CD14-positive monocyte (primary cell): ENCODE results near the gene ANXA11. TPM values are rescaled to one million over a fixed set of nuclear protein-coding genes. Genes with fewer than 3 reads are reported as not detected.
A peak's percentile ranks its signal among the peaks of the same experiment; 100 is the strongest.

Experiments
- DNase-seq, 3 donors: peaks; one replicate each; pipeline ENCODE4 v3.0.0-alpha.2; 2011 to 2022
- H2AFZ ChIP-seq: 2 replicates; pipeline ENCODE4 v1.6.0; 2012; ENCODE audit warnings: mild to moderate bottlenecking, low read depth, low read length, inconsistent platforms; ENCODE audit not compliant: insufficient read depth, poor library complexity, severe bottlenecking
- H3K27ac ChIP-seq, 2 donors: 1 replicate in 1 of 2; 2 replicates in 1 of 2; pipeline ENCODE4 v1.5.1; 2012 to 2013; ENCODE audit warnings: low read length in 2 of 2, control low read depth in 1 of 2, inconsistent platforms in 1 of 2, low read depth in 1 of 2, mild to moderate bottlenecking in 1 of 2
- H3K27me3 ChIP-seq, 2 donors: one replicate each; pipeline versions ENCODE4 v1.6.0 to v1.6.1; 2011 to 2013; ENCODE audit warnings: low read length in 2 of 2; ENCODE audit not compliant: control insufficient read depth in 2 of 2, insufficient read depth in 2 of 2
- H3K36me3 ChIP-seq, 2 donors: replicated peaks in 1 of 2; 1 replicate in 1 of 2; 2 replicates in 1 of 2; pipeline versions ENCODE4 v1.5.1 to v1.6.1; 2012 to 2013; ENCODE audit warnings: low read length in 2 of 2, control low read depth in 1 of 2, inconsistent platforms in 1 of 2, mild to moderate bottlenecking in 1 of 2; ENCODE audit not compliant: insufficient read depth in 2 of 2, control insufficient read depth in 1 of 2
- H3K4me1 ChIP-seq, 2 donors: 1 replicate in 1 of 2; 2 replicates in 1 of 2; pipeline versions ENCODE4 v1.5.1 to v1.6.1; 2012 to 2013; ENCODE audit warnings: low read length in 2 of 2, control low read depth in 1 of 2, inconsistent platforms in 1 of 2, mild to moderate bottlenecking in 1 of 2, moderate library complexity in 1 of 2; ENCODE audit not compliant: insufficient read depth in 2 of 2, control insufficient read depth in 1 of 2
- H3K4me2 ChIP-seq: replicated peaks from 2 replicates; pipeline ENCODE3; 2012; ENCODE audit warnings: low read length, moderate library complexity, mild to moderate bottlenecking; ENCODE audit not compliant: poor library complexity, severe bottlenecking; ENCODE audit errors: extremely low read depth
- H3K4me3 ChIP-seq, 3 experiments: fragments of 200-600 bp in 1 of 3; sonication (generic) in 1 of 3; replicated peaks in 1 of 3; 1 replicate in 2 of 3; 2 replicates in 1 of 3; pipeline ENCODE4 v1.5.1; 2011 to 2013; ENCODE audit warnings: low read length in 3 of 3, mild to moderate bottlenecking in 3 of 3, control low read depth in 2 of 3, low read depth in 2 of 3, inconsistent platforms in 1 of 3, moderate library complexity in 1 of 3
- H3K79me2 ChIP-seq: 2 replicates; pipeline ENCODE4 v1.6.0; 2012; ENCODE audit warnings: mild to moderate bottlenecking, control low read depth, inconsistent platforms, low read length, moderate library complexity; ENCODE audit not compliant: insufficient read depth
- H3K9ac ChIP-seq: 2 replicates; pipeline ENCODE4 v1.6.0; 2017; ENCODE audit warnings: low read length, mild to moderate bottlenecking; ENCODE audit not compliant: insufficient read depth, poor library complexity, severe bottlenecking
- H3K9me3 ChIP-seq, 2 donors: replicated peaks in 1 of 2; 1 replicate in 1 of 2; 2 replicates in 1 of 2; pipeline versions ENCODE4 v1.5.1 to v1.6.1; 2012 to 2013; ENCODE audit warnings: low read length in 2 of 2, control low read depth in 1 of 2; ENCODE audit not compliant: control insufficient read depth in 1 of 2, insufficient read depth in 1 of 2
- H4K20me1 ChIP-seq: 2 replicates; pipeline ENCODE4 v1.6.0; 2012; ENCODE audit warnings: mild to moderate bottlenecking, low read length, control low read depth, moderate library complexity; ENCODE audit not compliant: insufficient read depth
- H3K27ac Mint-ChIP-seq, 7 donors: one replicate each; pipeline ENCODE4 v1.8.0; 2020; ENCODE audit warnings: mild to moderate bottlenecking in 7 of 7, mixed read lengths in 7 of 7, moderate library complexity in 6 of 7, inconsistent platforms in 2 of 7
- H3K27me3 Mint-ChIP-seq, 3 donors: one replicate each; pipeline ENCODE4 v1.8.0; 2021 to 2022; ENCODE audit warnings: low read depth in 3 of 3, mild to moderate bottlenecking in 3 of 3, mixed read lengths in 3 of 3, moderate library complexity in 3 of 3, inconsistent platforms in 1 of 3
- H3K36me3 Mint-ChIP-seq, 2 donors: one replicate each; pipeline ENCODE4 v1.8.0; 2020; ENCODE audit warnings: mixed read lengths in 2 of 2, inconsistent platforms in 1 of 2, mild to moderate bottlenecking in 1 of 2
- H3K4me1 Mint-ChIP-seq: one replicate; pipeline ENCODE4 v1.8.0; 2020; ENCODE audit warnings: mild to moderate bottlenecking, mixed read lengths
- H3K4me3 Mint-ChIP-seq, 2 donors: one replicate each; pipeline ENCODE4 v1.8.0; 2020; ENCODE audit warnings: mild to moderate bottlenecking in 2 of 2, mixed read lengths in 2 of 2, moderate library complexity in 1 of 2
- H3K9me3 Mint-ChIP-seq, 7 donors: one replicate each; pipeline ENCODE4 v1.8.0; 2020 to 2022; ENCODE audit warnings: mixed read lengths in 7 of 7, mild to moderate bottlenecking in 6 of 7, moderate library complexity in 6 of 7, inconsistent platforms in 2 of 7
- CTCF ChIP-seq: fragments of 200-600 bp; IDR thresholded peaks from one replicate; pipeline ENCODE4 v1.8.0; 2022; ENCODE audit warnings: antibody characterized with exemption, mild to moderate bottlenecking
- WGBS: methylation state at CpG from one replicate; pipeline ENCODE4 v1.1.5; 2013; ENCODE audit warnings: missing lambda C conversion rate; ENCODE audit not compliant: insufficient coverage; 5-methylcytosine and 5-hydroxymethylcytosine counted together
- intact Hi-C, 2 donors: fragments of 100-400 bp; cut with micrococcal nuclease; formaldehyde crosslinking; loops; one replicate each; pipeline versions ENCODE4 v1.15.0 to v1.15.1; 2023
- polyA plus RNA-seq, 3 donors: library from polyadenylated mRNA; depleted of rRNA in 1 of 3; unstranded in 2 of 3; stranded (reverse) in 1 of 3; fragments of 300-500 nt in 2 of 3; fragments of >200 nt in 1 of 3; fragmentation: Illumina TruSeq in 2 of 3; gene quantifications; 1 replicate in 2 of 3; 2 replicates in 1 of 3; pipeline ENCODE4 v1.2.3, GENCODE V29; 2012 to 2021

The ANXA11 gene
- polyA plus RNA-seq, 3 donors, result 95.6 to 174 (median 134) TPM

- no peaks in the 10 kb centered on the region for H3K36me3 ChIP-seq
- WGBS, result 59% methylated on average over 6 of the region's 6 CpGs
- intact Hi-C loops, result no loop called here
- H3K4me3 ChIP-seq, result no peak overlapping the region
- TF ChIP-seq CTCF, result no peak
- H3K9me3 Mint-ChIP-seq, result peaks cover 0 to 7% (median 3%) of the 10 kb centered on the region in 7 donors
- H3K4me3 Mint-ChIP-seq, result peak overlapping the region in 1 of 2 donors; percentile 85
- H3K4me1 Mint-ChIP-seq, result peaks cover 9% of the 10 kb centered on the region
- H3K27ac ChIP-seq, result no peak overlapping the region
- DNase-seq, result no peak
- H2AFZ ChIP-seq, result peak overlapping the region; percentile 21
- no peak overlapping the region for H3K27ac Mint-ChIP-seq
- no peaks in the 10 kb centered on the region for H3K79me2 ChIP-seq
- H3K4me2 ChIP-seq, result no peak overlapping the region
- peaks cover 0 to 12% of the 10 kb centered on the region in 2 donors for H3K4me1 ChIP-seq
- H3K27me3 Mint-ChIP-seq, result peaks cover 38 to 54% (median 40%) of the 10 kb centered on the region in 3 donors
- H3K36me3 Mint-ChIP-seq, result peaks cover 0 to 7% of the 10 kb centered on the region in 2 donors
- H3K9ac ChIP-seq, result no peak overlapping the region
- no peaks in the 10 kb centered on the region for H4K20me1 ChIP-seq
- H3K9me3 ChIP-seq, result no peaks in the 10 kb centered on the region
- H3K27me3 ChIP-seq, result peaks cover 21 to 26% of the 10 kb centered on the region in 2 donors
These were observed 72.1 kb downstream of the ANXA11 start for GRCh38 chr10:80133206-80133605.

- Histone ChIP-seq H3K79me2 (no peaks in the 10 kb centered on the region), H4K20me1 (no peaks in the 10 kb centered on the region), H3K27ac (no peak within 1 kb of the TSS), H3K9me3 (no peaks in the 10 kb centered on the region), H2AFZ (peak within 1 kb of the TSS; percentile 21), H3K9ac (no peak within 1 kb of the TSS), H3K36me3 (no peaks in the 10 kb centered on the region), H3K4me1 (peaks cover 0 to 12% of the 10 kb centered on the region in 2 donors), H3K4me3 (no peak within 1 kb of the TSS), H3K27me3 (peaks cover 21 to 26% of the 10 kb centered on the region in 2 donors), H3K4me2 (peak within 1 kb of the TSS; percentile 21)
- TF ChIP-seq CTCF, result no peak
- peak within 1 kb of the TSS in 1 of 2 donors; percentile 85 for H3K4me3 Mint-ChIP-seq
- intact Hi-C loops, result no loop called here
- no peak for DNase-seq
- H3K36me3 Mint-ChIP-seq, result peaks cover 0 to 7% of the 10 kb centered on the region in 2 donors
- H3K4me1 Mint-ChIP-seq, result peaks cover 9% of the 10 kb centered on the region
- H3K27ac Mint-ChIP-seq, result no peak within 1 kb of the TSS
- 3% methylated on average over 54 of the region's 58 CpGs for WGBS
- peaks cover 38 to 54% (median 42%) of the 10 kb centered on the region in 3 donors for H3K27me3 Mint-ChIP-seq
- peaks cover 0 to 7% (median 3%) of the 10 kb centered on the region in 7 donors for H3K9me3 Mint-ChIP-seq
These were observed 72.8 kb downstream of the ANXA11 start, which contains the start of gene PLAC9 for GRCh38 chr10:80132299-80133139. Gene PLAC9, plus strand, starts transcription at chr10:80132730. Its CDS starts 33 bp downstream, at chr10:80132763.
